Epithelial cell of esophagus (primary cell): ENCODE data around the gene GSDME.

Source experiments
- DNase-seq: peaks from one replicate; pipeline ENCODE4 v3.0.0; 2010; ENCODE audit warnings: low read depth
- H3K4me3 ChIP-seq: 2 replicates; pipeline ENCODE4 v1.5.1; 2011; ENCODE audit warnings: mild to moderate bottlenecking, low read length, control low read depth
- CTCF ChIP-seq: IDR thresholded peaks from 2 replicates; pipeline ENCODE4 v1.5.1; 2011; ENCODE audit warnings: low read depth, mild to moderate bottlenecking, low read length, control low read depth, inconsistent platforms; ENCODE audit not compliant: insufficient read depth; ENCODE audit errors: missing control alignments

GSDME gene

GRCh38 chr7:24786941-24787340, 29.7 kb upstream of the GSDME start:
- peak; percentile 97 for DNase-seq
- H3K4me3 ChIP-seq: no peak overlapping the region
- no peak for TF ChIP-seq CTCF

GRCh38 chr7:24786306-24786705, 29.0 kb upstream of the GSDME start:
- TF ChIP-seq CTCF: no peak
- no peak for DNase-seq

GRCh38 chr7:24784277-24784676, 27.0 kb upstream of the GSDME start:
- no peak for DNase-seq
- no peak for TF ChIP-seq CTCF
- no peak overlapping the region for H3K4me3 ChIP-seq

More at GRCh38 chr7:24786306-24786705, 29.0 kb upstream of the GSDME start:
- H3K4me3 ChIP-seq: no peak overlapping the region

- no peak overlapping the region for H3K4me3 ChIP-seq
- TF ChIP-seq CTCF: no peak
- DNase-seq: no peak
Measured at GRCh38 chr7:24783698-24784097, 26.4 kb upstream of the GSDME start.

- no peak for DNase-seq
- no peak for TF ChIP-seq CTCF
- H3K4me3 ChIP-seq: no peak overlapping the region
Measured at GRCh38 chr7:24781106-24781505, 23.8 kb upstream of the GSDME start.

DNA sequence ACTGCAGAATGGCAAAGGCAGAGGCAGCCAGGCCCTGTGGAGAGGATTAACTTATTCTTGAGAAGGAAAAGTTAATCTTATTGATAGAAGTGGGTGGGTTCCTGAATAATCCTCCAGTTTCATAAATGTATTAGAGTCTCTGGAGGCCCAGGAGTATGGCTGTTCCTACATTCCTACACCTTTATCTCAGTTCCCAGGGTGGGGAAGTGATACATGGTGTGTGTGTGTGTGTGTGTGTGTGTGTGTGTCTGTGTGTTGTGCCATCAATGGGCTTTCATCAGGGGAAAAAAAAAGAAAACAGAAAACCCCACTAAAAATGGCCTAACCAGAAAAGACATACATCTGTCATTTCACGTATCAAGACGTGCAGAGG, 22.0 kb upstream of the GSDME start:
- DNase-seq: no peak
- no peak overlapping the region for H3K4me3 ChIP-seq
- no peak for TF ChIP-seq CTCF

GRCh38 chr7:24778543-24779282, 21.4 kb upstream of the GSDME start:
- H3K4me3 ChIP-seq: no peak overlapping the region
- peak; percentile 52 for DNase-seq
- no peak for TF ChIP-seq CTCF
